ENCODE data around the gene BPIFB1.

Gene BPIFB1

DNA sequence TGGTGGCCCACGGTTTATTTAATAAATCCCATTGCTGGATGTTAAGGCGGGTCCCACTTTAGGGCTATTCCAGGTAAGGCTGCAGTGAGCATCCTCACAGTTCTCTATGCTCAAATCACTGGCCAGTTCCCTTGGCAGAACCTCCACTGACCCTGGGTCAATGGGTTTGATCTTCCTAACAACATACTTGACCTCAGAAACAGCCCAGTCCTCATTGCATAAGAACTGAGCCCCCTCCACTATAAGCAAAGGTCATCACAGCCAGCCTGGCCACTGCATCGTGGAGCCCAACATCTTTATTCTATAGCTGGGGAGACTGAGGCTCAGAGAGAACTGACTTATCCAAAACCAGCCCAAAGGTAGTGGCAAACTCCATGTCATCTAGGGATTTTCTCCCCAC is 4.3 kb upstream of the BPIFB1 start:
- Histone ChIP-seq H3K4me3 (ENCODE audit: low read depth, low read length, poor library complexity, severe bottlenecking) (no peak overlapping the region), H4K20me1 (ENCODE audit: insufficient read depth, low read length) (no peaks in the 10 kb centered on the region), H2AFZ (ENCODE audit: low read length) (no peak overlapping the region), H3K27me3 (ENCODE audit: insufficient read depth, low read length) (no peaks in the 10 kb centered on the region), H3F3A (ENCODE audit: insufficient read depth, low read length) (no peaks in the 10 kb centered on the region), H3K36me3 (ENCODE audit: insufficient read depth, low read length) (no peaks in the 10 kb centered on the region), H3K9me2 (ENCODE audit: low read depth, low read length) (no peaks in the 10 kb centered on the region), H3K79me2 (ENCODE audit: insufficient read depth, low read length) (no peaks in the 10 kb centered on the region), H3K4me2 (ENCODE audit: low read length) (no peak overlapping the region), H3K9me3 (ENCODE audit: low read length) (no peaks in the 10 kb centered on the region), H3K27ac (ENCODE audit: low read depth, low read length, poor library complexity, severe bottlenecking) (no peak overlapping the region), H3K9ac (ENCODE audit: low read length) (no peak overlapping the region), H3K4me1 (ENCODE audit: insufficient read depth, low read length, severe bottlenecking) (no peaks in the 10 kb centered on the region)
- TF ChIP-seq, protein P1, sequence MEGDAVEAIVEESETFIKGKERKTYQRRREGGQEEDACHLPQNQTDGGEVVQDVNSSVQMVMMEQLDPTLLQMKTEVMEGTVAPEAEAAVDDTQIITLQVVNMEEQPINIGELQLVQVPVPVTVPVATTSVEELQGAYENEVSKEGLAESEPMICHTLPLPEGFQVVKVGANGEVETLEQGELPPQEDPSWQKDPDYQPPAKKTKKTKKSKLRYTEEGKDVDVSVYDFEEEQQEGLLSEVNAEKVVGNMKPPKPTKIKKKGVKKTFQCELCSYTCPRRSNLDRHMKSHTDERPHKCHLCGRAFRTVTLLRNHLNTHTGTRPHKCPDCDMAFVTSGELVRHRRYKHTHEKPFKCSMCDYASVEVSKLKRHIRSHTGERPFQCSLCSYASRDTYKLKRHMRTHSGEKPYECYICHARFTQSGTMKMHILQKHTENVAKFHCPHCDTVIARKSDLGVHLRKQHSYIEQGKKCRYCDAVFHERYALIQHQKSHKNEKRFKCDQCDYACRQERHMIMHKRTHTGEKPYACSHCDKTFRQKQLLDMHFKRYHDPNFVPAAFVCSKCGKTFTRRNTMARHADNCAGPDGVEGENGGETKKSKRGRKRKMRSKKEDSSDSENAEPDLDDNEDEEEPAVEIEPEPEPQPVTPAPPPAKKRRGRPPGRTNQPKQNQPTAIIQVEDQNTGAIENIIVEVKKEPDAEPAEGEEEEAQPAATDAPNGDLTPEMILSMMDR (IDR thresholded peaks at IDR 0.05; ENCODE audit: low read length) = no peak
- TF ChIP-seq EZH2 (IDR thresholded peaks at IDR 0.05; ENCODE audit: borderline replicate concordance, low read length) = no peak

DNA sequence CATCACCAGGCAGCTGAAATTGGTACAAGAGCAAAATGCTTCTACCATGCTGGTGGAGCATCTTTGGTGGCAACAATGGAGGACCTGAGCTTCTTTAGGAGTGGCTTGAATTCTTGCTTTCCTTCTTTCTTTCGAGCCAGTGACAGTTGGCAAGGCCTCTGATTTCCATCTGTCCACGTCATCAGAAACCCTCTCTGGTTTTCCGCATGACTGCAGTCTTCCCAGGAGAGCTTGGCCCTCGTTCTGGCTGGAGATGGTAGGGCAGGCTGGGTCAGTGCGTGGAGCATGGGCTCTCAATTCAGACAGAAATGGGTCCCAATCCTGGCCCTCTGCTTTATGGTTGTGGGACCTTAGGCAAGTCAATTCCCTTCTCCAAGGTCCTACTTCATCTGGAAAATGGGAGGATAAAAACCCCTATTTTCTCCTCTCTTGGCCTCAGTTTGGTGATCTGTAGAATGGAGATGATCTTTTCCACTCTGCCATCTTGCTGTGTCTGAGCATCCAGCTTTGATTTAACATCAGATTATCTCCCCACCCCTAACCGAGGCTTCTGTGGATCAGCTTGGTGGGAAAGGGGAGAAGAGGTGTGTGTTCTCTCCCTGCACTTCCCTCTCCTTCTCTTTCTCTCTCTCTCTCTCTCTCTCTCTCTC is 3.6 kb upstream of the BPIFB1 start:
- no peak for TF ChIP-seq EZH2 (IDR thresholded peaks at IDR 0.05; ENCODE audit: borderline replicate concordance, low read length)
- TF ChIP-seq, protein P1 (IDR thresholded peaks at IDR 0.05; ENCODE audit: low read length) = no peak

DNA sequence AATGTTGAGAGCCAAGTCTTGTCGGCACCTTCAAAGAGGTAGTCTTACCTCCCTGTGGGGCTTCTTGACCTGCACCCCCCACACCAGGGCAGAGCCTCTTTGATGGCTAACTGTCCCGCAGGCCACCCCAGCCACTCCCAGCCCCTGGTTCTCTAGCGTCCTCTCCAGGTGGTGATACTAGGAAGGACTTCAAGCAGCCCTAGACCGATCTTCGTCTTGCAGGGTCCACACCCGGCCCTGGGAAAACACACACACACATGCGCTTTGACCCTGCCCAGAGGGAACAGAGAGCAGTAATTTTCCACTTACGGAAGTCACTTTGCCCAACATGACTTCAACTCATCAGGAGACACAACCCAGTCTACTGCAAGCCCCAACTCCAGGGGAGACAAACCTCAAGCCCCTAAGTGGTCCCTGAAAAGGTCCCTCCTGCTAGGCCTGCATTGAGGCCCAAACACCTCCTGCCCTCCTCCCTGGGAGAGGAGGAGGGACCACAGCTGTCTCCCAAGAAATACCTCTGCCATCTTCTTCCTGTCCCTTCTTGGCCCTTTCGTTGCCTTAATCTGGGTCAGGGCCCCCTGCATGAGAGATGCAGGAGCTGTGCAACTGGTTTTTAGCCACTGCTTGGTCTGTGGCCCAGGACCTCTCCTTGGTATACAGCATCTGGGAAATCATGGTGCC is 2.9 kb upstream of the BPIFB1 start:
- TF ChIP-seq EZH2 (IDR thresholded peaks at IDR 0.05; ENCODE audit: borderline replicate concordance, low read length) = no peak
- TF ChIP-seq, protein P1 (IDR thresholded peaks at IDR 0.05; ENCODE audit: low read length) = no peak
- Histone ChIP-seq H3K4me2 (ENCODE audit: low read length) (no peak overlapping the region), H3K9me2 (ENCODE audit: low read depth, low read length) (no peaks in the 10 kb centered on the region), H2AFZ (ENCODE audit: low read length) (no peak overlapping the region), H3F3A (ENCODE audit: insufficient read depth, low read length) (no peaks in the 10 kb centered on the region), H3K9me3 (ENCODE audit: low read length) (no peaks in the 10 kb centered on the region), H3K4me1 (ENCODE audit: insufficient read depth, low read length, severe bottlenecking) (no peaks in the 10 kb centered on the region), H3K79me2 (ENCODE audit: insufficient read depth, low read length) (no peaks in the 10 kb centered on the region), H3K9ac (ENCODE audit: low read length) (no peak overlapping the region), H3K27me3 (ENCODE audit: insufficient read depth, low read length) (no peaks in the 10 kb centered on the region), H3K4me3 (ENCODE audit: low read depth, low read length, poor library complexity, severe bottlenecking) (no peak overlapping the region), H3K27ac (ENCODE audit: low read depth, low read length, poor library complexity, severe bottlenecking) (no peak overlapping the region), H4K20me1 (ENCODE audit: insufficient read depth, low read length) (no peaks in the 10 kb centered on the region; the same call in 1 of the 2 replicates), H3K36me3 (ENCODE audit: insufficient read depth, low read length) (no peaks in the 10 kb centered on the region)

More for the DNA sequence above, 3.6 kb upstream of the BPIFB1 start:
- Histone ChIP-seq H3K9me3 (ENCODE audit: low read length) (no peaks in the 10 kb centered on the region), H3K36me3 (ENCODE audit: insufficient read depth, low read length) (no peaks in the 10 kb centered on the region), H2AFZ (ENCODE audit: low read length) (no peak overlapping the region), H3K4me2 (ENCODE audit: low read length) (no peak overlapping the region), H3K4me3 (ENCODE audit: low read depth, low read length, poor library complexity, severe bottlenecking) (no peak overlapping the region), H3K9me2 (ENCODE audit: low read depth, low read length) (no peaks in the 10 kb centered on the region), H3K79me2 (ENCODE audit: insufficient read depth, low read length) (no peaks in the 10 kb centered on the region), H3K27ac (ENCODE audit: low read depth, low read length, poor library complexity, severe bottlenecking) (no peak overlapping the region), H3K9ac (ENCODE audit: low read length) (no peak overlapping the region), H4K20me1 (ENCODE audit: insufficient read depth, low read length) (no peaks in the 10 kb centered on the region), H3K4me1 (ENCODE audit: insufficient read depth, low read length, severe bottlenecking) (no peaks in the 10 kb centered on the region), H3K27me3 (ENCODE audit: insufficient read depth, low read length) (no peaks in the 10 kb centered on the region), H3F3A (ENCODE audit: insufficient read depth, low read length) (no peaks in the 10 kb centered on the region)
